ENCODE results near the gene FAM193A.

DNA sequence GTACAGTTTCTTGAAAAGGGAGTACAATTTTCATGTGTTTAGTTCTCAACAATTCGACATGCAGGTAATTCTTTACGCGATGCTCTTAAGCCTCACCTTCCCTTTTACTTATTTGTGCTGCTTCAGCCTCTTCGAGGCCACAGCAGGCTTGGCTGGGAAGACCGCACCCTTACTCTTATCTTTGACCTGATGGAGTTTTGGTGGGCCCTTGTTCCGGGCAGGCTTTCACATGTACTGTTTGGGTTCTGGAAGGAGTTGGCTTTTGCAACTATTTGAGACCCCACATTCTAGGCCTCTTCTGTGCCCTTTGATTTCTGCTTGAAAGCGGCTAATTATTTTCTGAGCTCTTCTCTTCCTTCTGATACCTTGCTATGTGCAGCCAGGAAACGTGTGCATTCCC is 60.2 kb downstream of the FAM193A start:
- TF ChIP-seq RAD21 (IDR thresholded peaks at IDR 0.05; ENCODE audit: low read depth): no peak
- no peak for TF ChIP-seq EGR1 (IDR thresholded peaks at IDR 0.05)
- TF ChIP-seq EP300 (IDR thresholded peaks at IDR 0.05; ENCODE audit: borderline replicate concordance): no peak
- no peak for TF ChIP-seq TCF12 (IDR thresholded peaks at IDR 0.05; ENCODE audit: low read depth)
- TF ChIP-seq CREB1 (IDR thresholded peaks at IDR 0.05; ENCODE audit: low read depth): no peak
- TF ChIP-seq CEBPB (IDR thresholded peaks at IDR 0.05): no peak
- no peak for TF ChIP-seq TAF1 (IDR thresholded peaks at IDR 0.05; ENCODE audit: low read depth)
- no peak for TF ChIP-seq ZBTB7A (IDR thresholded peaks at IDR 0.05; ENCODE audit: low read depth)
- TF ChIP-seq NFIC (IDR thresholded peaks at IDR 0.05): no peak

Measured in Ishikawa (cell line).